ENCODE results near the gene SAPCD1.
"Not testable (repeated sequence)": the region's sequence is repeated elsewhere in the genome, so short reads cannot be mapped to it uniquely, and the experiment has no call there.

Gene SAPCD1

DNA sequence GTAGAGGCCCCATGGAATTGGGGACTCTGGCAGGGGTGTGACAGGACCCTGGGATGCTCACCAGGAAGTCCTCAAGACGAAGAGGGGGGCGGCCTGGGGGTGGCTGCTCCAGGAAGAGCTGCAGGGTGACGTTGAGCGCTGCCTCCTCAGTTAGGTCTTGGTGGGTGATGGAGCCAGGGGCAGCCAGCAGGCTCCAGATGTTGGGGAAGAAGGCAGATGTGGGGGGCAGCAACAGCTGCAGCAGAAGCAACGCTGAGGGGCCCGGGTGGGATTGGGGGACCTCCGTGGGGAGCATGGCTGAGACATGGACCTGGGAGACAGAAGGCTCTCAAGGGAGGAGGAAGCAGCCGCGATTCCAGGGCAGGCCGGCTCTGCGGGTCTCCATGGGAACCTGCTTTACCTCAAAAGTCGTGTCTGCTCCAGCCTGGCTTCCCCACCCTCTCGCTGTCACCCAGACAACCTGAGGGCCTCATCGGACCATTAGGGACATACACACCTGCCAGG, 14.1 kb downstream of the SAPCD1 start:
- DNase-seq = peak in 15 of 58 donors; percentile 6 to 82 (median 30)

DNA sequence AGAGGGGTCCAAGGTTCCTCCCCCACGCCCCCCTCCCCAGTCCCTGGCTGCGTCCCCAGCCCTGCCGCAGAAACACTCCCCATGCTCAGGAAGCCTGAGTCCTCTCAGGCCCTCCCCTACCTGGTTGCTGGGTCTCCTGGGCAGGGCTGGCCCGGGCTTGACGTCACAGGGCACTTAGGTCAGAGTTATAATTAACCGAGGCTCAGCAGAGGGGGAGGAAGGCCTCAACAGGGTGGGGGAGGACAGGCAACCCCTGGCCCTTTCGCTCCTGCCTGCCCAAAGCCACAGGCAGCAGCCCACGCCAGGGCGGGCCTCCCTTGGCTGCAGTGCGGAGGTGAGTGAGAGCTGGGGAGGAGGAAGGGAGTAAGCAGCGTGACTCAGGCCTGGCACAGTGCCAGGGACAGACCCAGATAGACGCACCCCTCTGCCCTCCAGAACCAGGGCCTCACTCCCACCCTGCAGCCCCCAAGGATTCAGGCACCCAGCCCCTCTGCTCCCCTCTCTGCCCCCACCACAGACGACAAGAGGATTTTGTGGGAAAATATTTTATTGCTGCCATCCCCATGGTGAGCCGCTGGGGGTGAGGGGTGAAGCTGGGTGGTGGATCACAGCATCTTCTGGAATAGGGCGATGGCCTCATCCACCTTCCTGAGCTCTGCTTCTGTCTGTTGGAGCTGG, 14.7 kb downstream of the SAPCD1 start, which contains the start of gene VWA7:
VWA7 (minus strand) TSS at position 340 of the 678 bp plus-strand sequence. CDS start 549 bp downstream, outside the sequence.
- DNase-seq = peak in 11 of 58 donors; percentile 17 to 82 (median 43)

GRCh38 chr6:31777667-31778050, 15.2 kb downstream of the SAPCD1 start:
- DNase-seq = no peak

- no peak for DNase-seq
These were observed 15.7 kb downstream of the SAPCD1 start for GRCh38 chr6:31778193-31778592.

DNA sequence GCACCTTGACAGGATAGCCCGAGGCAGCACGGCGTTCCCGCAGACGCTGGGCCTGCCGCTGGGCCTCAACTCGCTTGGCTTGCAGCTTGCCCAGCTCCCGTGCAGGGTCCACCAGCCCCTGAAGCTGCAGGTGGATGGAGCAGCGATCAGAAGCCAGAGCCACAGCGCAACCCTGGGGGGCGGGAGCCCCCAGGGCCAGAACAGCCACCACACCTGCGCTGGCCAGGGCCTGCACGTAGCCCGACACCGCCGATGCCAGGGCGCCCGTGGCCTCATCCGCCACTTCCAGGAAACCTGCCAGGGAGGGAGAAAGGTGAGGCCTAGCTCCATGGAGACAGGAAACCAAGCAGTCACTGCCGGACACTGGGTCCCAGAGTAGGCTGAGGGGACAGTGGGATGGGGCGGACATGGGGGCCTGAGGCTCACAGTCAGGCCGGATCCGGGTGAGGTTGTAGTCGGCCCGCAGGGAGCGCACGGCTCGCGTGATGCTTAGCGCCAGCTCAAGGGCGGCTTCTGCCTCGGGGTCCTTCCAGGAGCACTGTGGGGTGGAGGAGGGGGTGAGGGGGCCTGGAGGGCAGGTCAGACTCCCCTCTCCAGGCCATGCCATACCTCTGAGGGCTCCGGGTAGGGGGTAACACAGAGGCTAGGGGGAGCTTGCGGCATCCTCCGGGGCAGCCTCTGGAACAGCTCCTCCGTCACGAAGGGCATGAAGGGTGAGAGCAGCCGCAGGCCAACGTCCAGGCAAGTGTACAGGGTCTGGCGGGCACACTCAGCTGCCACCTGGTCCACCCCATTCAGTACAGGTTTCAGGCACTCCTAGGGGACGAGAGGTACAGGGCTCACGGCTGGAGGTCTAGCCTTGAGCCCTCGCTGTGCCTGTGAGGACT, 16.8 kb downstream of the SAPCD1 start:
- DNase-seq = no peak

DNA sequence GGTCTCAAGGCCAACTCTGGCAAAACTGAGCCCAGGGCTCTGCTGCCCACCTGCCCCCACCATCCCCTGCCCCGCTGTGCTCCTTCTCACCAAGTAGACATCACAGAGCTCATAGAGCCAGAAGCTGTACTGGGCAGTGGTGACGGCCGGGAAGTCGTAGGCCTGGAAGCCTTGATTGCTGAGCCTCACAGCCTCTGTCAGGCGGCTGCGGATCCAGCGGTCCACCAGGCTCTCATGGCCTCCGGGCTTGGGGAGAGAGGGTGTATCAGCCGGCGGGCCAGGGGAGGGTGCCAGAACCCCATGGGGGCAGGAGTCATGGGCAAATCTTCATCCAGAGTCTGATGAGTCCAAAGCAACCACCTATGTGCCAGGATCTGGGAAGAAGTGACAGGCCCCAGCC, 17.5 kb downstream of the SAPCD1 start:
- DNase-seq = no peak

DNA sequence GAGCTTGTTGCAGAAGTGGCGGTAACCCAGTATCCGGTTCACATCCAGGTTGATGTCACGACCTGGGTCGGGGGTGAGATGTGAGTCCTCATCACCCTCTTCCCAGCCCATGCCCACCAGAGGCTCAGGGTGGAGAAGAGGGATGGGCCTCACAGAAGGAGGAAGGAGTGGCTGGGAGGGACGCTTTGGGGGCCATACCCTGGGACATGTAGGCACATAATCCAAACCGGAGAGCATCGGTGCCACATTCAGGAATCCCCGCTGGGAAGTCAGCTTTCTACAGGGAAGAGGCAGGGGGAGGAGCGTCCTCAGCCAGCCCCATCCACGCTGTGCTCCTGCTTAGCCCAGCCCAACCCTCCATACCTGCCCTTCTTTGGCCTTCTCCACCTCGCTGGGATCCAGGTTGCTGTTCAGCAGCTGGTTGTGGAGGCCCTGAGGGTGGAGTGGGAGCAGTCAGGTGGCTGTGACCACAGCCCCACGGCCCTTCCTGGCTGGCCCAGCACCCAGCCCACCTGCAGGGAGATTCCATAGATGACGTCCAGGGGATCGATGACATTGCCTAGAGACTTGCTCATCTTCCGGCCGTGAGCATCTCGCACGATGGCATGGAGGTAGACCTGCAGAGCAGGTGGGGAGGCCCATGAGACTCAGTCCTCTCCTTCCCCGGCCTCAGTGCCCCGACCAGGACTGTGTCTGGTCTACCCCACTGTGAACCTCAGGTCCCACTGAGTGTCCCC, 18.2 kb downstream of the SAPCD1 start:
- no peak for DNase-seq

GRCh38 chr6:31781244-31782125, 19.0 kb downstream of the SAPCD1 start:
- no peak for DNase-seq

- DNase-seq = no peak
These were observed 19.8 kb downstream of the SAPCD1 start for GRCh38 chr6:31782126-31782855.

DNA sequence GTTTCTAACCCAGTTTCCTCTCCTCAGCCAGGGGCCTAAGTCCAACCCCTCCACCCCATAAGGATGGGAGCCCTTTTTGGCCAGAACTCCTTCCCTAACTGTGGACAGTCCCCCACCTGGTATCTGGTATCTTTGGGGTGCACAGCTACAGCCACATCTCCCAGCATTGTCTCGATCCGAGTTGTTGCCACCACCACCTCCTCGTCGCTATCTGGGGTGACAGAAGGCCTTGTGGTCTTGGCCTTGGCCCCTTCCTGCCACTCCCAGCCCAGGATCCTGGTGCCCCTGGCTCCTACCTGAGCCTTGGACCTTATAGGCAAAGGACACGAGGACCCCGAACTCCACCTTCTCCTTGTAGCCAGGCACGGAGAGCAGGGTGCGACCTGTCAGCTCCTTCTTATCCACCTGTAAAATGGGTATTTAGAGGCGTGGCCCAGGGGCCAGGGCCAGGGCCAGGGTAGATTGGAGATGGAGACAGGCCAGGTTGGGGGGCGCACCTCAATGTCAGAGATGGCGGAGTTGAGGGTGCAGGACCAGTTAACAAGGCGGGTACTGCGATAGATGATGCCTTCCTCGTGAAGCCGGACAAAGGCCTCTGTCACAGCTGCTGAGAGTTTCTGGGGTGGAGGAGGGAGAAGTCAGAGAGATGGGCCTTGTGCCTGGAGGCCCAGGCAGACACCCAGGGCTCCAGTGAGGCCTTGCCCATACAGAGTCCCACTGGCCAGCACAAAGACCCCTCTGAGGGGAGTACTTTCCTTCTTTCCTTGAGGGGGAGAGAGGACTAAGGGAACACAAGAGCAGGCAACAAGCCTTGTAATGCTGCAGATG, 21.9 kb downstream of the SAPCD1 start:
- DNase-seq = peak in 1 of 58 donors; percentile 15

- DNase-seq = no peak
These were observed 23.0 kb downstream of the SAPCD1 start for GRCh38 chr6:31785475-31785874.

DNA sequence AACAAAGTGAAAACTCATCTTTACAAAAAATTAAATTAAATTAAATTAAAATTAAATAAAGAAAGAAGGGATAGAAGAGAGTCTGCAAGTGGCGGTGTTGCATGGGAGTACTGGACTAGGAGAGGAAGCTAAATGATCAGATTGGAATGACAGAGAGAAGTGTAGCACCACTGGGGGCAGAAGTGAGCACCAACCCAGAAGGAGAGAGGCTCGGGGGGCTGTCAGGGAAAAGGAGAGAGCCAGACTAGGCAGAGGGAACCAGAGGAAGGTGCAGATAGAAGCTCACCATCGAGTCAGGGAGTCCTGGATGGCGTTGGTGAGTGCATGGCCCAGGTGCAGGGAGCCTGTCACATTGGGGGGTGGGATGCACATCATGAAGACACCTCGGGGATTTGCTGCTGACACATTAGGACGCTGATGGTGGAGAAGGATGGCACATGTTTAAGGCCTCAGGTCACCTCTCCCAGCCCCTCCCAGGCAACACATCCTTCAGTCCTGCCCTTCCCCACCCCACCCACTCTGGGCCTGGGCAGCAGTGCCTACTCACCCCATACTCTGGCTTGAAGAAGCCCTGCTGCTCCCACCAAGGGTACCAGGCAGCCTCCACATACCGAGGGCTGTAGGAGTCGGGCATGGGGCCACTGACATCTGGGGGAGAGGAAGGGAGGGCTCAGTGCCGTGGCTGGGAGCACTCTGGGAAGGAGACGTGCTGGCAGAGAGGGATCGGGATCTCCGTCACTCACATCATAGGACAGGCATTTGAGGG, 29.1 kb downstream of the SAPCD1 start:
- DNase-seq = peak in 22 of 58 donors; percentile 5 to 61 (median 20)

DNA sequence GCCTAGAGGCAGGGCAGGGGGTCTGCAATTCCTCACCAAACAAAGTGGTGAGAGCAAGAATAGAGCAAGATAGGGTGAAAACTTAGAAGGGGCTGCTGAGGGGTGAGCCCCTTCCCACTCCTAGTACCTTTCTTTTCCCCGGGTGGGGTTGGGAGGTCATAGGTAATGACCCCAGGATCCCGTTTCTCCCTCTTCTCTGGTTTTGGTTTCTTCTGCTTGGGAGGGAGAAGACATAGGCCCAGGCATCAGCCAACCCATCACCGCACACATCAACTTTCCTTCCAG, 29.6 kb downstream of the SAPCD1 start:
- DNase-seq = no peak

DNA sequence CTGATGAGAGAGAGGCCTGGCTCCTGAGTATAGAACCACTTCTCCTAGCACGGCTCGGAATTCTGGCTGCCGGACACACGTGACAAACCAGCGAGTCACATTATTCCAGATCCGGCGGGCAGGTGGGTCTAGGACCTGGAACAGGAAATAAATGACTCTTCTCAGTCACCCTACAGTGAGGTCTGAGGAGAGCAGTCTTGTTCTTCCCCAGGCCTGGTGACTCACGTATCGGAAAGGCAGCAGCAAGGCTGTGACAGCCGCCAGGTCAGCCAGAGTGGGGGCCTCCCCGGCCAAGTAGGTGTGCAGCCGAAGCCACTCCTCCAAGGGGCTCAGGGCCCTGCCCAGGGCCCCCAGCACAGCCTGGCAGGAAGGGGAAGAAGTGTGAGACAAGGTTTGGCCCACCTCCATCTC, 30.3 kb downstream of the SAPCD1 start:
- DNase-seq = no peak

- DNase-seq = not testable (repeated sequence)
These were observed 31.4 kb downstream of the SAPCD1 start for GRCh38 chr6:31793927-31794245.

- DNase-seq = peak in 1 of 58 donors; percentile 5
These were observed 31.9 kb downstream of the SAPCD1 start for GRCh38 chr6:31794294-31794865.

- DNase-seq = peak in 9 of 58 donors; percentile 27 to 72 (median 58)
These were observed 32.6 kb downstream of the SAPCD1 start for GRCh38 chr6:31794866-31795615.

Data from anterior cingulate cortex (tissue), 58 donors.